Vagina (tissue), 2 donors: Measurements from ENCODE around the gene BBIP1.

Source experiments
- POLR2A ChIP-seq, 2 donors: fragments of 450-650 bp; IDR thresholded peaks; one replicate each; pipeline ENCODE4 v1.6.1; 2017; ENCODE audit warnings: antibody characterized with exemption in 2 of 2, mild to moderate bottlenecking in 2 of 2, moderate library complexity in 2 of 2
- POLR2AphosphoS5 ChIP-seq, 2 donors: sonication (generic); formaldehyde crosslinking; IDR thresholded peaks; one replicate each; pipeline ENCODE4 v1.9.0; 2017; ENCODE audit warnings: antibody characterized with exemption in 2 of 2, mild to moderate bottlenecking in 2 of 2, low read depth in 1 of 2; ENCODE audit not compliant: insufficient read depth in 1 of 2
- TF ChIP-seq, protein P1 (sequence below), 3 experiments: fragments of 450-650 bp in 2 of 3; fragments of 200-600 bp in 1 of 3; sonication (generic) in 1 of 3; IDR thresholded peaks; one replicate each; pipeline ENCODE4 v1.5.1; 2017 to 2019; ENCODE audit warnings: antibody characterized with exemption in 3 of 3, mild to moderate bottlenecking in 2 of 3, moderate library complexity in 2 of 3

DNA sequence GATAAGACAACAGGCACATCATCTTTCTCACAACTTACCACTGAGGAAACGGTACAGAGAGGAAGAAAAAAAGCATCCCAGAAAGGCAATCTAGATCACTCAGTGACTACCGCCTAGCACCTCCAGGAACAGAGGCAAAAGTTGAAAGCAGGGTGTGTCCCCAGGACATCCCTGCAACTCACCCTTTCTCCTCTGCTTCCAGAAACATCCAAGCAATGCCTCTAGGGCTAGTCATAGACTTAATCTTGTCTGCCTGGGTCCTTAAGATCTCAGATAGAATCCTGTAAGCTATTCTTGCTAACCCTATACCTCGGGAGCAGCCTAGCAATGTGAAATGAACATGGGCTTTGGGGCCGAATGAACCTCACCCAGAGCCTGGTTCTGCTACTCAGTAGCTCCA, 66.0 kb downstream of the BBIP1 start:
- TF ChIP-seq, protein P1, sequence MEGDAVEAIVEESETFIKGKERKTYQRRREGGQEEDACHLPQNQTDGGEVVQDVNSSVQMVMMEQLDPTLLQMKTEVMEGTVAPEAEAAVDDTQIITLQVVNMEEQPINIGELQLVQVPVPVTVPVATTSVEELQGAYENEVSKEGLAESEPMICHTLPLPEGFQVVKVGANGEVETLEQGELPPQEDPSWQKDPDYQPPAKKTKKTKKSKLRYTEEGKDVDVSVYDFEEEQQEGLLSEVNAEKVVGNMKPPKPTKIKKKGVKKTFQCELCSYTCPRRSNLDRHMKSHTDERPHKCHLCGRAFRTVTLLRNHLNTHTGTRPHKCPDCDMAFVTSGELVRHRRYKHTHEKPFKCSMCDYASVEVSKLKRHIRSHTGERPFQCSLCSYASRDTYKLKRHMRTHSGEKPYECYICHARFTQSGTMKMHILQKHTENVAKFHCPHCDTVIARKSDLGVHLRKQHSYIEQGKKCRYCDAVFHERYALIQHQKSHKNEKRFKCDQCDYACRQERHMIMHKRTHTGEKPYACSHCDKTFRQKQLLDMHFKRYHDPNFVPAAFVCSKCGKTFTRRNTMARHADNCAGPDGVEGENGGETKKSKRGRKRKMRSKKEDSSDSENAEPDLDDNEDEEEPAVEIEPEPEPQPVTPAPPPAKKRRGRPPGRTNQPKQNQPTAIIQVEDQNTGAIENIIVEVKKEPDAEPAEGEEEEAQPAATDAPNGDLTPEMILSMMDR (IDR thresholded peaks at IDR 0.05), result no peak
- TF ChIP-seq POLR2A (IDR thresholded peaks at IDR 0.05) (no peak), POLR2AphosphoS5 (IDR thresholded peaks at IDR 0.05; ENCODE audit: insufficient read depth in 1 of 2, low read depth in 1 of 2) (peak in 1 of 2 donors; percentile 10)
